GM21717 (cell line): Measurements from ENCODE around the gene PDIA4.

Experiments used
- ATAC-seq: cut with Tn5 transposase; IDR thresholded peaks from one replicate; pipeline ENCODE4 v1.9.1; 2021; ENCODE audit warnings: mild to moderate bottlenecking, moderate library complexity; ENCODE audit not compliant: unreplicated experiment

Gene PDIA4

GRCh38 chr7:148975896-148976295 lies 52.4 kb downstream of the PDIA4 start:
- no peak for ATAC-seq

- ATAC-seq, result no peak
Observed at GRCh38 chr7:148973256-148973655, 55.0 kb downstream of the PDIA4 start.

GRCh38 chr7:148972375-148972774 lies 55.9 kb downstream of the PDIA4 start:
- ATAC-seq, result no peak

- no peak for ATAC-seq
Observed at GRCh38 chr7:148967602-148968001, 60.7 kb downstream of the PDIA4 start.

- ATAC-seq, result no peak
Observed at GRCh38 chr7:148967032-148967372, 61.3 kb downstream of the PDIA4 start.

GRCh38 chr7:148964483-148965267 lies 63.6 kb downstream of the PDIA4 start:
- no peak for ATAC-seq

GRCh38 chr7:148963583-148964482 lies 64.5 kb downstream of the PDIA4 start:
- no peak for ATAC-seq

GRCh38 chr7:148962823-148963582 lies 65.3 kb downstream of the PDIA4 start:
- peak; percentile 54 for ATAC-seq

- peak; percentile 9 for ATAC-seq
Observed at GRCh38 chr7:148962440-148962822, 65.9 kb downstream of the PDIA4 start.

GRCh38 chr7:148959726-148960125 lies 68.6 kb downstream of the PDIA4 start:
- no peak for ATAC-seq

GRCh38 chr7:148958061-148958460 lies 70.2 kb downstream of the PDIA4 start:
- ATAC-seq, result no peak

- no peak for ATAC-seq
Observed at GRCh38 chr7:148954766-148955165, 73.5 kb downstream of the PDIA4 start.

- no peak for ATAC-seq
Observed at GRCh38 chr7:148953676-148954075, 74.6 kb downstream of the PDIA4 start.
